Spleen (tissue), 7 donors: ENCODE results near the gene SLC40A1.

Experiments
- POLR2A ChIP-seq, 3 donors: fragments of 450-650 bp; IDR thresholded peaks; one replicate each; pipeline ENCODE4 v1.5.1; 2017; ENCODE audit warnings: antibody characterized with exemption in 3 of 3, mild to moderate bottlenecking in 1 of 3
- TF ChIP-seq, protein P1 (sequence below), 11 experiments: fragments of 200-600 bp in 7 of 11; fragments of 450-650 bp in 4 of 11; sonication (generic) in 4 of 11; IDR thresholded peaks in 8 of 11; conservative IDR thresholded peaks in 3 of 11; 1 replicate in 7 of 11; 2 replicates in 4 of 11; pipeline versions ENCODE4 v1.4.0 to v1.8.0; 2016 to 2021; ENCODE audit warnings: antibody characterized with exemption in 11 of 11, inconsistent platforms in 4 of 11, mild to moderate bottlenecking in 1 of 11
- donor health status: DM: no; HTN: no; CAD: no; lungs with moderate emphysema.
- donor health status: DM: no; HTN: no; CAD: no.
- donor health status: DM: no; HTN: no; CAD: no.

DNA sequence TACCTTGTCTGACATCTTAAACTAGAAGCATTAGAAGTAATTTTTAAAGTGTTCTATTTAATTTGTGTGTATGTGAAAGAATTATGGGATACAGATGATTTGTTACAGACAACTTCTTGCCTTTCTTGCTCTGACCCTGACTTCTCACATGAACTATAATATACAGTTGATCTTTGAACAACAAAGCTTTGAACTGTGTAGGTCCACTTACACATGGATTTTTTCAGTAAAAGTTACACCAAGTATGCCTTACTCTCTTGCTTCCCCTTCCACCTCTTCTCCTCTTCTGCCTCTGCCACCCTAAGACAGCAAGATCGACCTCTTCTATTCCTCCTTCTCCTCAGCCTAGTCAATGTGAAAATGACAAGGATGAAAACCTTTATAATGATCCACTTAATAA lies 42.2 kb downstream of the SLC40A1 start:
- TF ChIP-seq, protein P1, sequence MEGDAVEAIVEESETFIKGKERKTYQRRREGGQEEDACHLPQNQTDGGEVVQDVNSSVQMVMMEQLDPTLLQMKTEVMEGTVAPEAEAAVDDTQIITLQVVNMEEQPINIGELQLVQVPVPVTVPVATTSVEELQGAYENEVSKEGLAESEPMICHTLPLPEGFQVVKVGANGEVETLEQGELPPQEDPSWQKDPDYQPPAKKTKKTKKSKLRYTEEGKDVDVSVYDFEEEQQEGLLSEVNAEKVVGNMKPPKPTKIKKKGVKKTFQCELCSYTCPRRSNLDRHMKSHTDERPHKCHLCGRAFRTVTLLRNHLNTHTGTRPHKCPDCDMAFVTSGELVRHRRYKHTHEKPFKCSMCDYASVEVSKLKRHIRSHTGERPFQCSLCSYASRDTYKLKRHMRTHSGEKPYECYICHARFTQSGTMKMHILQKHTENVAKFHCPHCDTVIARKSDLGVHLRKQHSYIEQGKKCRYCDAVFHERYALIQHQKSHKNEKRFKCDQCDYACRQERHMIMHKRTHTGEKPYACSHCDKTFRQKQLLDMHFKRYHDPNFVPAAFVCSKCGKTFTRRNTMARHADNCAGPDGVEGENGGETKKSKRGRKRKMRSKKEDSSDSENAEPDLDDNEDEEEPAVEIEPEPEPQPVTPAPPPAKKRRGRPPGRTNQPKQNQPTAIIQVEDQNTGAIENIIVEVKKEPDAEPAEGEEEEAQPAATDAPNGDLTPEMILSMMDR (IDR thresholded peaks at IDR 0.05 in 8 of 11, conservative IDR thresholded peaks at IDR 0.05 in 3 of 11), result no peak
- TF ChIP-seq POLR2A (IDR thresholded peaks at IDR 0.05), result no peak
